GM19438 (cell line): ENCODE measurements around the gene TSPAN8.
"Not testable (repeated sequence)": the region's sequence is repeated elsewhere in the genome, so short reads cannot be mapped to it uniquely, and the experiment has no call there.

ENCODE experiments used
- ATAC-seq: cut with Tn5 transposase; IDR thresholded peaks from one replicate; pipeline ENCODE4 v1.9.1; 2021; ENCODE audit warnings: low read depth; ENCODE audit not compliant: unreplicated experiment

Gene TSPAN8

GRCh38 chr12:71164568-71165197 is 6.9 kb upstream of the TSPAN8 start:
- no peak for ATAC-seq

- no peak for ATAC-seq
Observed at GRCh38 chr12:71164166-71164565, 6.4 kb upstream of the TSPAN8 start.

GRCh38 chr12:71162832-71163763 is 5.3 kb upstream of the TSPAN8 start:
- no peak for ATAC-seq

GRCh38 chr12:71161591-71161990 is 3.8 kb upstream of the TSPAN8 start:
- no peak for ATAC-seq

GRCh38 chr12:71160585-71160984 is 2.8 kb upstream of the TSPAN8 start:
- ATAC-seq: no peak

GRCh38 chr12:71159878-71160277 is 2.1 kb upstream of the TSPAN8 start:
- ATAC-seq: no peak

- ATAC-seq: no peak
Observed at GRCh38 chr12:71159264-71159663, 1.5 kb upstream of the TSPAN8 start.

GRCh38 chr12:71158361-71158882 is 623 bp upstream of the TSPAN8 start:
- no peak for ATAC-seq

- ATAC-seq: no peak
Observed at GRCh38 chr12:71155225-71155624, 2.6 kb downstream of the TSPAN8 start.

- ATAC-seq: no peak
Observed at GRCh38 chr12:71152851-71153250, 4.9 kb downstream of the TSPAN8 start.

- not testable (repeated sequence) for ATAC-seq
Observed at GRCh38 chr12:71150041-71150440, 7.8 kb downstream of the TSPAN8 start.

GRCh38 chr12:71144682-71145081 is 13.1 kb downstream of the TSPAN8 start:
- no peak for ATAC-seq

GRCh38 chr12:71142956-71143355 is 14.8 kb downstream of the TSPAN8 start:
- ATAC-seq: no peak

GRCh38 chr12:71142016-71142415 is 15.8 kb downstream of the TSPAN8 start:
- ATAC-seq: no peak

GRCh38 chr12:71141378-71141926 is 16.3 kb downstream of the TSPAN8 start:
- no peak for ATAC-seq

- no peak for ATAC-seq
Observed at GRCh38 chr12:71139153-71139735, 18.6 kb downstream of the TSPAN8 start.

- no peak for ATAC-seq
Observed at GRCh38 chr12:71138011-71138410, 19.8 kb downstream of the TSPAN8 start.

GRCh38 chr12:71135812-71136176 is 22.0 kb downstream of the TSPAN8 start:
- ATAC-seq: no peak

GRCh38 chr12:71135077-71135811 is 22.6 kb downstream of the TSPAN8 start:
- ATAC-seq: no peak

- no peak for ATAC-seq
Observed at GRCh38 chr12:71134405-71134804, 23.4 kb downstream of the TSPAN8 start.
